ENCODE measurements around the gene VPS36. TPM values are rescaled to one million over a fixed set of nuclear protein-coding genes. Genes with fewer than 3 reads are reported as not detected.
A peak's percentile ranks its signal among the peaks of the same experiment; 100 is the strongest.

The VPS36 gene
- total and polyA plus RNA-seq, 2 of the 8 experiments (the other 6 are each of a cell fraction or from before 2014, with no cell fraction given) = 14.1 to 19.8 TPM

- TF ChIP-seq CHD7 (IDR thresholded peaks at IDR 0.05; ENCODE audit: insufficient replicate concordance, low read length) (no peak), CBX8 (IDR thresholded peaks at IDR 0.05; ENCODE audit: borderline replicate concordance, low read depth, low read length) (no peak), SP1 (IDR thresholded peaks at IDR 0.05; ENCODE audit: low read depth, low read length) (no peak), HDAC6 (IDR thresholded peaks at IDR 0.05; ENCODE audit: low read depth, low read length) (no peak), SIX5 (IDR thresholded peaks at IDR 0.05; ENCODE audit: low read depth, low read length) (no peak), FOSL1 (IDR thresholded peaks at IDR 0.05; ENCODE audit: insufficient read depth, low read depth, low read length) (no peak), CTBP2 (IDR thresholded peaks at IDR 0.05; ENCODE audit: borderline replicate concordance, insufficient read depth, insufficient read length, low read length) (peak; percentile 33), CHD2 (IDR thresholded peaks at IDR 0.05; ENCODE audit: low read length) (no peak), ZNF274 (IDR thresholded peaks at IDR 0.05; ENCODE audit: borderline replicate concordance, extremely low read depth, low read length) (no peak), SIRT6 (IDR thresholded peaks at IDR 0.05; ENCODE audit: low read length) (no peak)
These were observed at the start of gene VPS36 (continued) for GRCh38 chr13:52450012-52450792.

Measured in H1 (cell line).